ENCODE results near the gene TRAPPC3. TPM values are rescaled to one million over a fixed set of nuclear protein-coding genes. Genes with fewer than 3 reads are reported as not detected.

Gene TRAPPC3
- total and polyA plus RNA-seq, 2 experiments from 2014 or later = 45.6 to 55.9 TPM

DNA sequence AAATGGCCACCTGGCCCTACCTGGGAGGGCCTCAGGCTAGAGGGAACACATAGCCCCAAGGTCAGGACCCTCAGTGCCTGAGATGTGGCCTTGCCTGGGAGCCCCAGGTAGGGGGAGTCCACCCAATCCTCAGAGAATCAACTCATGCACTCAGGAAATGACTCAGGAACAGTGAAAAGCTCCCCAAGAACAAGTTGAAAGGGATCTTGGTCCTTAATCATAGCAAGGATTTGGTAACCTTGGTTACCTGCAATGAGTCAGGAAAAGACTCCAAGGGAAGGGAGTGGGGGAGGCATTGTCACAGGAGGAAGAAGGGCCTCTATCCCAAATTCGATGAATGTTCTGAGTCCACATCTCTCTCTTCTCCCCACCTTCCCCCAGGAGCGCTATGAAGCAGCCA is 23.7 kb upstream of the TRAPPC3 start:
- H3K27me3 Mint-ChIP-seq (ENCODE audit: insufficient read depth, low read depth, poor library complexity) = no peaks in the 10 kb centered on the region
- no peak overlapping the region for H3K4me3 ChIP-seq
- H3K27me3 ChIP-seq (ENCODE audit: insufficient read depth) = peaks cover 20% of the 10 kb centered on the region
- no peaks in the 10 kb centered on the region for H3K79me2 ChIP-seq (replicated peaks; ENCODE audit: insufficient read depth)
- ATAC-seq (no peak), DNase-seq (ENCODE audit: low spot score) (no peak)
- H3F3A ChIP-seq (replicated peaks; ENCODE audit: low read depth) = 0 out of 2 replicates have a peak, but pooled peaks cover 12% of the 10 kb centered on the region
- H3K9me2 ChIP-seq (ENCODE audit: insufficient read depth) = no peaks in the 10 kb centered on the region
- TF ChIP-seq EZH2phosphoT487 (IDR thresholded peaks at IDR 0.05; ENCODE audit: unreplicated experiment) = no peak
- H3K4me1 Mint-ChIP-seq = peaks cover 26% of the 10 kb centered on the region
- H3K36me3 Mint-ChIP-seq (ENCODE audit: low read depth) = peaks cover 37% of the 10 kb centered on the region
- H3K9me3 Mint-ChIP-seq = no peaks in the 10 kb centered on the region
- no peak overlapping the region for H3K27ac ChIP-seq (ENCODE audit: low read depth)
- no peak overlapping the region for H3K4me2 ChIP-seq
- peaks cover 13% of the 10 kb centered on the region for H4K20me1 ChIP-seq (replicated peaks; ENCODE audit: insufficient read depth)
- H3K36me3 ChIP-seq (ENCODE audit: insufficient read depth) = no peaks in the 10 kb centered on the region; the same call in 1 of the 2 replicates
- H3K4me3 Mint-ChIP-seq = no peak overlapping the region
- no peak overlapping the region for H2AFZ ChIP-seq
- no peak overlapping the region for H3K27ac Mint-ChIP-seq
- H3K4me1 ChIP-seq (ENCODE audit: insufficient read depth) = peaks cover 27% of the 10 kb centered on the region

DNA sequence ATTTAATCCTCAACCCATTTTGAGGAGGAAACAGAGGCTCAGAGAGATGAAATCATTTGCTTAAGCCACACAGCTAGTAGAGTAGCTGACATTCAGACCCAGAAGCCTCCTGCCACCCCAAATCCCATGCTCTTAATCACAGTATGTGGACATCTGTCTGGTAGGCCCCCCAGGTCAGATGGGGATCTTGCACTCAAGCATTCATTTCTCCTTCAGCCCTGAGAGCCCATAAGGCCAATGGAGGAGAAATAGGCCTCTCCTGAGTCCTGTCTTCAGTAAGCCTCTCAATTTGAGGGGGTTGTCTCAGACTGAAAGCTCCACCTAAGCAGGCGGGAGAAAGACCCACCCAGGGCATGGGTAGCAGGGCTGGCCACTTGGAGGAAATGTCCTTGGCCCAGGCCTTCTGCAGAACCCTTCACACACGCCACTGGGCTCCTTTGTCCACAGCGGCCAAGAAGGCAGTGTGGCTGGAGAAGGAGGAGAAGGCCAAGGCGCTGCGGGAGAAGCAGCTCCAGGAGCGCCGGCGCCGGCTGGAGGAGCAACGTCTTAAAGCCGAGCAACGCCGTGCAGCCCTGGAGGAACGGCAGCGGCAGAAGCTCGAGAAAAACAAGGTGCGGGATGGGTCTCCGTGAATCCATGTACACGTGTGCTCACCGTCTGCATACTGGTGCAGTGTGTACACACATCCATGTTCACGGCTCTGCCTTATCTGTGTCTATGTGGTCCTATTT is 22.9 kb upstream of the TRAPPC3 start:
- Mint-ChIP-seq H3K27me3 (ENCODE audit: insufficient read depth, low read depth, poor library complexity) (no peaks in the 10 kb centered on the region), H3K27ac (no peak overlapping the region), H3K4me1 (peaks cover 20% of the 10 kb centered on the region), H3K36me3 (ENCODE audit: low read depth) (peaks cover 33% of the 10 kb centered on the region), H3K9me3 (no peaks in the 10 kb centered on the region), H3K4me3 (no peak overlapping the region)
- Histone ChIP-seq H3K4me2 (no peak overlapping the region), H3K27me3 (ENCODE audit: insufficient read depth) (peaks cover 14% of the 10 kb centered on the region), H2AFZ (no peak overlapping the region), H3K36me3 (ENCODE audit: insufficient read depth) (no peaks in the 10 kb centered on the region; the same call in 1 of the 2 replicates), H3K27ac (ENCODE audit: low read depth) (no peak overlapping the region), H3K4me1 (ENCODE audit: insufficient read depth) (peaks cover 20% of the 10 kb centered on the region), H4K20me1 (replicated peaks; ENCODE audit: insufficient read depth) (peaks cover 11% of the 10 kb centered on the region), H3K9me2 (ENCODE audit: insufficient read depth) (no peaks in the 10 kb centered on the region), H3K79me2 (replicated peaks; ENCODE audit: insufficient read depth) (no peaks in the 10 kb centered on the region), H3F3A (replicated peaks; ENCODE audit: low read depth) (0 out of 2 replicates have a peak, but pooled peaks cover 9% of the 10 kb centered on the region), H3K4me3 (no peak overlapping the region)
- no peak for TF ChIP-seq ZNF114 (CRISPR knock-in tag; IDR thresholded peaks at IDR 0.05)
- TF ChIP-seq, protein P1, sequence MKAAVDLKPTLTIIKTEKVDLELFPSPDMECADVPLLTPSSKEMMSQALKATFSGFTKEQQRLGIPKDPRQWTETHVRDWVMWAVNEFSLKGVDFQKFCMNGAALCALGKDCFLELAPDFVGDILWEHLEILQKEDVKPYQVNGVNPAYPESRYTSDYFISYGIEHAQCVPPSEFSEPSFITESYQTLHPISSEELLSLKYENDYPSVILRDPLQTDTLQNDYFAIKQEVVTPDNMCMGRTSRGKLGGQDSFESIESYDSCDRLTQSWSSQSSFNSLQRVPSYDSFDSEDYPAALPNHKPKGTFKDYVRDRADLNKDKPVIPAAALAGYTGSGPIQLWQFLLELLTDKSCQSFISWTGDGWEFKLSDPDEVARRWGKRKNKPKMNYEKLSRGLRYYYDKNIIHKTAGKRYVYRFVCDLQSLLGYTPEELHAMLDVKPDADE (IDR thresholded peaks at IDR 0.05) = no peak
- no peak for TF ChIP-seq JUNB (IDR thresholded peaks at IDR 0.05; ENCODE audit: unreplicated experiment)
- TF ChIP-seq ZNF331 (CRISPR knock-in tag; IDR thresholded peaks at IDR 0.05; ENCODE audit: low read depth) = no peak
- TF ChIP-seq, protein P2, sequence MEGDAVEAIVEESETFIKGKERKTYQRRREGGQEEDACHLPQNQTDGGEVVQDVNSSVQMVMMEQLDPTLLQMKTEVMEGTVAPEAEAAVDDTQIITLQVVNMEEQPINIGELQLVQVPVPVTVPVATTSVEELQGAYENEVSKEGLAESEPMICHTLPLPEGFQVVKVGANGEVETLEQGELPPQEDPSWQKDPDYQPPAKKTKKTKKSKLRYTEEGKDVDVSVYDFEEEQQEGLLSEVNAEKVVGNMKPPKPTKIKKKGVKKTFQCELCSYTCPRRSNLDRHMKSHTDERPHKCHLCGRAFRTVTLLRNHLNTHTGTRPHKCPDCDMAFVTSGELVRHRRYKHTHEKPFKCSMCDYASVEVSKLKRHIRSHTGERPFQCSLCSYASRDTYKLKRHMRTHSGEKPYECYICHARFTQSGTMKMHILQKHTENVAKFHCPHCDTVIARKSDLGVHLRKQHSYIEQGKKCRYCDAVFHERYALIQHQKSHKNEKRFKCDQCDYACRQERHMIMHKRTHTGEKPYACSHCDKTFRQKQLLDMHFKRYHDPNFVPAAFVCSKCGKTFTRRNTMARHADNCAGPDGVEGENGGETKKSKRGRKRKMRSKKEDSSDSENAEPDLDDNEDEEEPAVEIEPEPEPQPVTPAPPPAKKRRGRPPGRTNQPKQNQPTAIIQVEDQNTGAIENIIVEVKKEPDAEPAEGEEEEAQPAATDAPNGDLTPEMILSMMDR (conservative IDR thresholded peaks at IDR 0.05; ENCODE audit: low read depth in 2 of 2) = no peak
- TF ChIP-seq STAT1 (IDR thresholded peaks at IDR 0.05; ENCODE audit: unreplicated experiment) = no peak
- no peak for TF ChIP-seq CREB1 (CRISPR knock-in tag; IDR thresholded peaks at IDR 0.05; ENCODE audit: low read depth)
- DNase-seq (ENCODE audit: low spot score) (no peak), ATAC-seq (no peak)
